HL-60 (cell line): ENCODE measurements around the gene ANKRD12.
"Not testable (repeated sequence)": the region's sequence is repeated elsewhere in the genome, so short reads cannot be mapped to it uniquely, and the experiment has no call there.

Source experiments
- DNase-seq, 2 experiments: peaks; one replicate each; pipeline ENCODE4 v3.0.0-alpha.2; 2010 to 2020; ENCODE audit warnings: low read depth in 1 of 2, low spot score in 1 of 2
- H3K27ac ChIP-seq: fragments of 250-450 bp; sonication (Bioruptor Pico); replicated peaks from 2 replicates; pipeline ENCODE4 v1.5.1; 2020; ENCODE audit warnings: mild to moderate bottlenecking, moderate library complexity
- H3K27me3 ChIP-seq: fragments of 250-450 bp; sonication (Bioruptor Pico); 2 replicates; pipeline ENCODE4 v1.5.1; 2021; ENCODE audit warnings: mild to moderate bottlenecking, moderate library complexity; ENCODE audit not compliant: insufficient read depth, poor library complexity, severe bottlenecking
- H3K4me3 ChIP-seq: replicated peaks from 2 replicates; pipeline ENCODE4 v1.5.1; 2011; ENCODE audit warnings: mild to moderate bottlenecking, control low read depth, low read length; ENCODE audit not compliant: insufficient read depth
- CTCF ChIP-seq: IDR thresholded peaks from one replicate; pipeline ENCODE4 v1.5.1; 2011; ENCODE audit warnings: low read length, control low read depth, inconsistent platforms; ENCODE audit not compliant: insufficient read depth
- GABPA ChIP-seq: IDR thresholded peaks from 2 replicates; pipeline ENCODE4 v1.6.1; 2012; ENCODE audit warnings: low read depth
- POLR2AphosphoS5 ChIP-seq: IDR thresholded peaks from 2 replicates; pipeline ENCODE4 v1.6.1; 2012; ENCODE audit warnings: low read depth
- REST ChIP-seq: IDR thresholded peaks from 2 replicates; pipeline ENCODE4 v1.6.1; 2012; ENCODE audit warnings: low read depth; ENCODE audit not compliant: insufficient replicate concordance
- SPI1 ChIP-seq: IDR thresholded peaks from 2 replicates; pipeline ENCODE4 v1.6.1; 2012; ENCODE audit warnings: low read depth, mild to moderate bottlenecking, borderline replicate concordance

Gene ANKRD12

DNA sequence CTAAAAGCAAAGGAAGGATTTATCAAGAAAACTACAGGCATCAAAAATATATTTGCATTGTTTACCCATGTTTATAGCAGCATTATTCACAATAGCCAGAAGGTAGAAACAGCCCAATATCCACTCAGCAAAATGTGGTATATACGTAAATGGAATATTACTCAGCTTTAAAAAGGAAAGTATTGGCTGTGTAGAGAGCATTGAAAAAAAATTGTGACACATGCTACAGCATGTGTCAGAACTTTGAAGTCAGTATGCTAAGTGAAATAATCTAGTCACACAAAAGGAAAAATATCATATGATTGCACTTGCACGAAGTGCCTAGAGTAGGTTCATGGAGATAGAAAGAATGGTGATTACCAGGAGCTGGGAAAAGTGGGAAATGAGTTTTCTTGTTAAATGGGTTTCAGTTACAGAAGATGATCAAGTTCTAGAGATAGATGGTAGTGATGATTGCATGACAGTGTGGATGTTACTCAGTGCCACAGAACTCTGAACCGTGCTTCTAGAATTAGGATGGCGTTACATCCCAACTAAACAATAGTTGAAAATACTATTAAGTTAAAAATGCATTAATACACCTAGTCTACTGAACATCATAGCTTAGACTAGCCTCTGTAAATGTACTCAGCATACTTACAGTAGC is 20.1 kb downstream of the ANKRD12 start:
- no peak for TF ChIP-seq POLR2AphosphoS5
- no peak for DNase-seq
- Histone ChIP-seq H3K27me3 (no peaks in the 10 kb centered on the region), H3K27ac (no peak overlapping the region), H3K4me3 (no peak overlapping the region)

GRCh38 chr18:9157806-9158205 is 21.2 kb downstream of the ANKRD12 start:
- no peak overlapping the region for H3K27ac ChIP-seq
- no peak for TF ChIP-seq REST
- no peak for TF ChIP-seq POLR2AphosphoS5
- no peak for TF ChIP-seq SPI1
- no peak for TF ChIP-seq CTCF
- no peak for TF ChIP-seq GABPA
- H3K27me3 ChIP-seq, result no peaks in the 10 kb centered on the region
- no peak for DNase-seq
- no peak overlapping the region for H3K4me3 ChIP-seq

GRCh38 chr18:9160014-9160413 is 23.4 kb downstream of the ANKRD12 start:
- no peaks in the 10 kb centered on the region for H3K27me3 ChIP-seq
- TF ChIP-seq GABPA (no peak), SPI1 (no peak), POLR2AphosphoS5 (no peak), REST (no peak), CTCF (no peak)
- no peak for DNase-seq
- H3K27ac ChIP-seq, result no peak overlapping the region
- H3K4me3 ChIP-seq, result no peak overlapping the region

DNA sequence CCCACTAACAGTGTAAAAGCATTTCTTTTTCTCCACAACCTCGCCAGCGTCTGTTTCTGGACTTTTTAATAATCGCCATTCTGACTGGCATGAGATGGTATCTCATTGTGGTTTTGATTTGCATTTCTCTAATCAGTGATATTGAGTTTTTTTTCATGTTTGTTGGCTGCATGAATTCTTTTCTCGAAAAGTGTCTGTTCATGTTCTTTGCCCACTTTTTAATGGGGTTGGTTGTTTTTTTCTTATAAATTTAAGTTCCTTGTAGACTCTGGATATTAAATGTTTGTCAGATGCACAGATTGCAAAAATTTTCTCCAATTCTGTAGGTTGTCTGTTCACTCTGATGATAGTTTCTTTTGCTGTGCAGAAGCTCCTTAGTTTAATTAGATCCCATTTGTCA is 26.1 kb downstream of the ANKRD12 start:
- DNase-seq, H3K27me3 ChIP-seq, H3K27ac ChIP-seq, H3K4me3 ChIP-seq: not testable (repeated sequence)

DNA sequence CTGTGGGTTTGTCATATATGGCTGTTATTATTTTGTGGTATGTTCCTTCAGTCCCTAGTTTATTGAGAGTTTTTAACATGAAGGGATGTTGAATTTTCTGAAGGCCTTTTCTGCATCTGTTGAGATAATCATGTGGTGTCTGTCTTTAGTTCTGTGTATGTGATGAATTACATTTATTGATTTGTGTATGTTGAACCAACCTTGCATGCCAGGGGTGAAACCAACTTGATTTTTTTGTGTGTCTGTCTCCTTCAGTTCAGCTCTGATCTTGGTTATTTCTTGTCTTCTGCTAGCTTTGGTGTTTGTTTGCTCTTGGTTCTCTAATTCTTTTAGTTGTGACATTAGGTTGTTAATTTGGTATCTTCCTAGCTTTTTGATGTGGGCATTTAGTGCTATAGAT is 27.6 kb downstream of the ANKRD12 start:
- not testable (repeated sequence) for H3K4me3 ChIP-seq, DNase-seq, H3K27ac ChIP-seq, H3K27me3 ChIP-seq

DNA sequence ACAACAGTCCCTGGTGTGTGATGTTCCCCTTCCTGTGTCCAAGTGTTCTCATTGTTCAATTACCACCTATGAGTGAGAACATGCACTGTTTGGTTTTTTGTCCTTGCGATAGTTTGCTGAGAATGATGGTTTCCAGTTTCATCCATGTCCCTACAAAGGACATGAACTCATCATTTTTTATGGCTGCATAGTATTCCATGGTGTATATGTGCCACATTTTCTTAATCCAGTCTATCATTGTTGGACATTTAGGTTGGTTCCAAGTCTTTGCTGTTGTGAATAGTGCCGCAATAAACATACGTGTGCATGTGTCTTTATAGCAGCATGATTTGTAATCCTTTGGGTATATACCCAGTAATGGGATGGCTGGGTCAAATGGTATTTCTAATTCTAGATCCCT is 29.3 kb downstream of the ANKRD12 start:
- not testable (repeated sequence) for DNase-seq

DNA sequence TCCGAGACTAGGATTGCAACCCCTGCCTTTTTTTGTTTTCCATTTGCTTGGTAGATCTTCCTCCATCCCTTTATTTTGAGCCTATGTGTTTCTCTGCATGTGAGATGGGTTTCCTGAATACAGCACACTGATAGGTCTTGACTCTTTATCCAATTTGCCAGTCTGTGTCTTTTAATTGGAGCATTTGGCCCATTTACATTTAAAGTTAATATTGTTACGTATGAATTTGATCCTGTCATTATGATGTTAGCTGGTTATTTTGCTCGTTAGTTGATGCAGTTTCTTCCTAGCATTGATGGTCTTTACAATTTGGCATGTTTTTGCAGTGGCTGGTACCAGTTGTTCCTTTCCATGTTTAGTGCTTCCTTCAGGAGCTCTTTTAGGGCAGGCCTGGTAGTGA is 32.9 kb downstream of the ANKRD12 start:
- H3K27ac ChIP-seq, H3K27me3 ChIP-seq, DNase-seq, H3K4me3 ChIP-seq: not testable (repeated sequence)

More for the DNA sequence above, 29.3 kb downstream of the ANKRD12 start:
- H3K4me3 ChIP-seq, H3K27ac ChIP-seq, H3K27me3 ChIP-seq: not testable (repeated sequence)

- H3K4me3 ChIP-seq, H3K27ac ChIP-seq, H3K27me3 ChIP-seq, DNase-seq: not testable (repeated sequence)
Observed at GRCh38 chr18:9171919-9172318, 35.3 kb downstream of the ANKRD12 start.
